HepG2 (cell line): Measurements from ENCODE around the gene SRC. TPM values are rescaled to one million over a fixed set of nuclear protein-coding genes. Genes with fewer than 3 reads are reported as not detected.

Experiments
- E2F5 ChIP-seq: sonication (generic); formaldehyde crosslinking; conservative IDR thresholded peaks from 2 replicates; pipeline ENCODE4 v1.4.0; 2020; ENCODE audit warnings: missing genetic modification reagents
- FOSL2 ChIP-seq: sonication (generic); formaldehyde crosslinking; IDR thresholded peaks from 2 replicates; pipeline ENCODE4 v1.4.0; 2020; ENCODE audit warnings: missing genetic modification reagents
- GFI1 ChIP-seq: sonication (generic); formaldehyde crosslinking; IDR thresholded peaks from 2 replicates; pipeline ENCODE4 v1.5.0; 2020; ENCODE audit warnings: missing genetic modification reagents, mild to moderate bottlenecking, borderline replicate concordance
- GMEB2 ChIP-seq: IDR thresholded peaks from 2 replicates; pipeline ENCODE4 v1.6.1; 2016; ENCODE audit warnings: missing biosample characterization, missing genetic modification reagents, low read depth
- KDM3A ChIP-seq: IDR thresholded peaks from 2 replicates; pipeline ENCODE4 v1.6.1; 2018; ENCODE audit warnings: low read depth, missing compliant biosample characterization
- MAFG ChIP-seq: sonication (generic); formaldehyde crosslinking; IDR thresholded peaks from 2 replicates; pipeline ENCODE4 v1.5.1; 2020; ENCODE audit warnings: mild to moderate bottlenecking, missing genetic modification reagents
- PRPF4 ChIP-seq: fragments of 200-400 bp; formaldehyde crosslinking; IDR thresholded peaks from 2 replicates; pipeline ENCODE4 v1.6.1; 2016; ENCODE audit warnings: low read length, low read depth; ENCODE audit not compliant: poor library complexity, severe bottlenecking
- SIN3A ChIP-seq: IDR thresholded peaks from 2 replicates; pipeline ENCODE4 v1.6.1; 2011; ENCODE audit warnings: low read depth, mild to moderate bottlenecking, control low read depth, low read length, borderline replicate concordance
- SOX5 ChIP-seq: IDR thresholded peaks from 2 replicates; pipeline ENCODE4 v1.6.1; 2016; ENCODE audit warnings: borderline replicate concordance
- XBP1 ChIP-seq: sonication (generic); formaldehyde crosslinking; IDR thresholded peaks from 2 replicates; pipeline ENCODE4 v1.5.0; 2020; ENCODE audit warnings: missing genetic modification reagents
- ZBTB10 ChIP-seq: sonication (generic); formaldehyde crosslinking; IDR thresholded peaks from 2 replicates; pipeline ENCODE4 v1.4.0; 2020; ENCODE audit warnings: missing genetic modification reagents, borderline replicate concordance
- ZBTB38 ChIP-seq: sonication (generic); formaldehyde crosslinking; IDR thresholded peaks from 2 replicates; pipeline ENCODE4 v1.5.1; 2020; ENCODE audit warnings: mild to moderate bottlenecking, missing genetic modification reagents
- ZFYVE20 ChIP-seq: sonication (generic); formaldehyde crosslinking; IDR thresholded peaks from 2 replicates; pipeline ENCODE4 v1.8.0; 2023; ENCODE audit warnings: low read depth, mild to moderate bottlenecking, moderate library complexity, missing genetic modification reagents, borderline replicate concordance
- ZKSCAN8 ChIP-seq: IDR thresholded peaks from 2 replicates; pipeline ENCODE4 v1.6.1; 2016; ENCODE audit warnings: borderline replicate concordance, missing genetic modification reagents, missing compliant biosample characterization
- ZNF33B ChIP-seq: sonication (generic); formaldehyde crosslinking; IDR thresholded peaks from 2 replicates; pipeline ENCODE4 v1.5.1; 2020; ENCODE audit warnings: mild to moderate bottlenecking, missing genetic modification reagents
- ZNF576 ChIP-seq: sonication (generic); formaldehyde crosslinking; IDR thresholded peaks from 2 replicates; pipeline ENCODE4 v1.4.0; 2020; ENCODE audit warnings: mild to moderate bottlenecking, missing genetic modification reagents
- ZNF749 ChIP-seq: sonication (generic); formaldehyde crosslinking; IDR thresholded peaks from 2 replicates; pipeline ENCODE4 v1.8.0; 2022; ENCODE audit warnings: mild to moderate bottlenecking, missing genetic modification reagents, moderate library complexity, borderline replicate concordance
- ZNF883 ChIP-seq: sonication (generic); formaldehyde crosslinking; IDR thresholded peaks from 2 replicates; pipeline ENCODE4 v1.5.1; 2020; ENCODE audit warnings: mild to moderate bottlenecking, missing genetic modification reagents; ENCODE audit errors: not compliant biosample characterization
- polyA plus RNA-seq, 8 experiments: library from polyadenylated mRNA; depleted of rRNA in 3 of 8; stranded (reverse) in 7 of 8; unstranded in 1 of 8; fragments of >200 nt; fragmentation: Illumina TruSeq in 4 of 8; extraction: Trizol in 4 of 8; gene quantifications; 2 replicates each; pipeline versions ENCODE4 v1.2.1 to v1.2.3, GENCODE V29; 2011 to 2016; ENCODE audit warnings: low read depth in 4 of 8, missing spikeins in 1 of 8, mixed read lengths in 1 of 8; ENCODE audit not compliant: insufficient read depth in 1 of 8
- total RNA-seq, 5 experiments: library from RNA; depleted of rRNA; stranded (reverse); fragments of >200 nt; fragmentation: Illumina TruSeq; extraction: Trizol; gene quantifications; 2 replicates each; pipeline ENCODE4 v1.2.3, GENCODE V29; 2016; ENCODE audit warnings: low read depth in 1 of 5
- TF ChIP-seq, protein P1 (sequence below): sonication (generic); formaldehyde crosslinking; IDR thresholded peaks from 2 replicates; pipeline ENCODE4 v1.5.0; 2020; ENCODE audit warnings: mild to moderate bottlenecking, missing genetic modification reagents
- TF ChIP-seq, protein P2 (sequence below): sonication (generic); formaldehyde crosslinking; IDR thresholded peaks from 2 replicates; pipeline ENCODE4 v1.4.0; 2020; ENCODE audit warnings: missing genetic modification reagents, borderline replicate concordance

SRC gene
- total and polyA plus RNA-seq, 2 of the 13 experiments (the other 11 are each of a cell fraction or from before 2014, with no cell fraction given), result 54.7 to 192 TPM

DNA sequence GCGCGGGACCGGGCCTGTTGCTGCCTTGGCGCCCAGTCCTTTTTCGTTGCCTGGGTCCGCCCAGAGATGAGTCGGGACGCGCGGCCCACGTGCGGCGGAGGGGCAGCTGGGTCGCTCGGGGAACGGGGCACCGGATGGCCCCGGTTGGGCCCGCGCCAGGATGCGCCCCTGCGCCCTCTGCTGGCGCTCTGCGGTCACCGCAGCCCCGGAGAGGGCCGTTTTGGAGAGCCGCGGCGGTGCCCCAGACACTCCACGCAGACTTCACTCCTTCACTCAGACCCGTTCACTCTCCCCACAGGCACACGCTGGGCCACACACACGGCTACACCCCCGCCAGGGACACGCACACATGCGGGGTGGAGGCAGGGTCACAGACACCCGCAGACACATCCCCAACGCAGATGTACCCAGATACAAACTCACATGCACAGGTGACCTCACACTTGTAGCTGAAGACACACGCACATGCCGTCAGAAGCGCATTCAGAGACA lies 38.8 kb downstream of the SRC start (continued):
- TF ChIP-seq, protein P1, sequence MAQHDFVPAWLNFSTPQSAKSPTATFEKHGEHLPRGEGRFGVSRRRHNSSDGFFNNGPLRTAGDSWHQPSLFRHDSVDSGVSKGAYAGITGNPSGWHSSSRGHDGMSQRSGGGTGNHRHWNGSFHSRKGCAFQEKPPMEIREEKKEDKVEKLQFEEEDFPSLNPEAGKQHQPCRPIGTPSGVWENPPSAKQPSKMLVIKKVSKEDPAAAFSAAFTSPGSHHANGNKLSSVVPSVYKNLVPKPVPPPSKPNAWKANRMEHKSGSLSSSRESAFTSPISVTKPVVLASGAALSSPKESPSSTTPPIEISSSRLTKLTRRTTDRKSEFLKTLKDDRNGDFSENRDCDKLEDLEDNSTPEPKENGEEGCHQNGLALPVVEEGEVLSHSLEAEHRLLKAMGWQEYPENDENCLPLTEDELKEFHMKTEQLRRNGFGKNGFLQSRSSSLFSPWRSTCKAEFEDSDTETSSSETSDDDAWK (CRISPR knock-in tag), result no peak
- TF ChIP-seq KDM3A (CRISPR knock-in tag), result peak; percentile 81; the same call in 1 of the 2 replicates
- TF ChIP-seq SIN3A, result no peak
- TF ChIP-seq ZNF33B (CRISPR knock-in tag), result no peak
- TF ChIP-seq ZBTB10, result peak; percentile 31; the same call in 1 of the 2 replicates
- no peak for TF ChIP-seq MAFG (CRISPR knock-in tag)
- TF ChIP-seq E2F5, result 0 out of 2 replicates have a peak, but pooled peaks have one; percentile 41
- peak; percentile 22; the same call in 1 of the 2 replicates for TF ChIP-seq FOSL2 (CRISPR knock-in tag)
- TF ChIP-seq ZKSCAN8 (CRISPR knock-in tag), result no peak
- peak; percentile 37; the same call in 1 of the 2 replicates for TF ChIP-seq SOX5 (CRISPR knock-in tag)
- no peak for TF ChIP-seq ZNF749 (CRISPR knock-in tag)
- TF ChIP-seq PRPF4, result no peak
- TF ChIP-seq GFI1 (CRISPR knock-in tag), result no peak
- TF ChIP-seq, protein P2, sequence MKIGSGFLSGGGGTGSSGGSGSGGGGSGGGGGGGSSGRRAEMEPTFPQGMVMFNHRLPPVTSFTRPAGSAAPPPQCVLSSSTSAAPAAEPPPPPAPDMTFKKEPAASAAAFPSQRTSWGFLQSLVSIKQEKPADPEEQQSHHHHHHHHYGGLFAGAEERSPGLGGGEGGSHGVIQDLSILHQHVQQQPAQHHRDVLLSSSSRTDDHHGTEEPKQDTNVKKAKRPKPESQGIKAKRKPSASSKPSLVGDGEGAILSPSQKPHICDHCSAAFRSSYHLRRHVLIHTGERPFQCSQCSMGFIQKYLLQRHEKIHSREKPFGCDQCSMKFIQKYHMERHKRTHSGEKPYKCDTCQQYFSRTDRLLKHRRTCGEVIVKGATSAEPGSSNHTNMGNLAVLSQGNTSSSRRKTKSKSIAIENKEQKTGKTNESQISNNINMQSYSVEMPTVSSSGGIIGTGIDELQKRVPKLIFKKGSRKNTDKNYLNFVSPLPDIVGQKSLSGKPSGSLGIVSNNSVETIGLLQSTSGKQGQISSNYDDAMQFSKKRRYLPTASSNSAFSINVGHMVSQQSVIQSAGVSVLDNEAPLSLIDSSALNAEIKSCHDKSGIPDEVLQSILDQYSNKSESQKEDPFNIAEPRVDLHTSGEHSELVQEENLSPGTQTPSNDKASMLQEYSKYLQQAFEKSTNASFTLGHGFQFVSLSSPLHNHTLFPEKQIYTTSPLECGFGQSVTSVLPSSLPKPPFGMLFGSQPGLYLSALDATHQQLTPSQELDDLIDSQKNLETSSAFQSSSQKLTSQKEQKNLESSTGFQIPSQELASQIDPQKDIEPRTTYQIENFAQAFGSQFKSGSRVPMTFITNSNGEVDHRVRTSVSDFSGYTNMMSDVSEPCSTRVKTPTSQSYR (CRISPR knock-in tag), result no peak
- 0 out of 2 replicates have a peak, but pooled peaks have one; percentile 49 for TF ChIP-seq ZFYVE20
- TF ChIP-seq ZNF576 (CRISPR knock-in tag), result 0 out of 2 replicates have a peak, but pooled peaks have one; percentile 59
- no peak for TF ChIP-seq GMEB2 (CRISPR knock-in tag)
- TF ChIP-seq ZBTB38, result peak; percentile 94
- TF ChIP-seq ZNF883 (CRISPR knock-in tag), result no peak
- no peak for TF ChIP-seq XBP1
